GM18909 (cell line): Measurements from ENCODE around the gene SERPINB7.
"Not testable (repeated sequence)": the region's sequence is repeated elsewhere in the genome, so short reads cannot be mapped to it uniquely, and the experiment has no call there.

Experiments used
- ATAC-seq: cut with Tn5 transposase; IDR thresholded peaks from one replicate; pipeline ENCODE4 v1.9.1; 2021; ENCODE audit warnings: mild to moderate bottlenecking; ENCODE audit not compliant: unreplicated experiment, poor library complexity

Gene SERPINB7, protein sequence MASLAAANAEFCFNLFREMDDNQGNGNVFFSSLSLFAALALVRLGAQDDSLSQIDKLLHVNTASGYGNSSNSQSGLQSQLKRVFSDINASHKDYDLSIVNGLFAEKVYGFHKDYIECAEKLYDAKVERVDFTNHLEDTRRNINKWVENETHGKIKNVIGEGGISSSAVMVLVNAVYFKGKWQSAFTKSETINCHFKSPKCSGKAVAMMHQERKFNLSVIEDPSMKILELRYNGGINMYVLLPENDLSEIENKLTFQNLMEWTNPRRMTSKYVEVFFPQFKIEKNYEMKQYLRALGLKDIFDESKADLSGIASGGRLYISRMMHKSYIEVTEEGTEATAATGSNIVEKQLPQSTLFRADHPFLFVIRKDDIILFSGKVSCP

DNA sequence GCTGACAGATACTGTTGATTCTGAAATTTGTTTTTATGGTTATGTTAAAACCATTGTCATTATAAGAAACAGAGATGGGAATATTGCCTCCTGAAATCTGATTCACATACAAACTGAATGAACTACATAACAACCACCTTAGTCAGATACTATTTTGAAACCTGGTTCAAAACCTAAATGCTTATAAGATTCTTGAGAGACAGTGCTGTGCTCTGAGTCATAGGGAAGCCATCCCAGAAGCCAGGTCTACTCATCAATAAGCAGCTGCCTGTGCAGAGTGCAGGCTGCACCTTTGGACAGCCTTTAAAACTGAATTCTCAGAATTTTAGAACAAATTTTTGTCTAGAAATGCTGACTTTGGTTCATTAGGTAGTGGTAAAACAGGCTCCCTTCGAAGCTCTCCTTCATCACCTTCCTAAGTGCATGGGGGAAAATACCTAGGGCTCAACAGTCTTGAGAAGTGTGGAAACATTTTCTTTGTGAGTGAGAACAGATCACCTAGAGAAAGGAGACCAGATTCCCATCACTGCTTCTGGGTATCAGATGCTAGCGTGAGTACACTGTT lies at the start of gene SERPINB7:
Gene SERPINB7, plus strand, starts transcription at position 253 of the 565 bp plus-strand sequence. CDS start 6,955 bp downstream, outside the sequence.
- no peak for ATAC-seq

- ATAC-seq, result no peak
Observed at GRCh38 chr18:63725682-63726480, 49.3 kb upstream of the SERPINB7 start.

DNA sequence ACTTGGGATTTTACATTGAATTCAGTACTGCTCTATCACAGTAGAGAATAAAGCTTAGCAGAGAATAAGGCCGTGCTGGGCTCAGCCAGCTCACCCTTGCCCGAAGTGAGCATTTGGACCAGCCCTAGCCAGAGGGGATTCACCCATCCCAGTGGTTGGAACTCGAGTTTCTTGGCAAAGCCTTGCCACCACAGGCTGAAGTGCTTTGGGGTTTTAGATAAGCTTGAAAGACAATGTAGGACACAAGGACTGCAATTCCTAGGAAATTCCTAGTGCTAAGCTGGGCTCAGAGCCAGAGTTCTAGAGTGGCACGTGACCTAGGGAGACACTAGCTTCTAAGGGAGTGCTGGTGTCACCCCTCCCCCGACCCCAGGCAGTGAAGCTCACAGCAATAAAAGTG lies 44.4 kb upstream of the SERPINB7 start:
- no peak for ATAC-seq

DNA sequence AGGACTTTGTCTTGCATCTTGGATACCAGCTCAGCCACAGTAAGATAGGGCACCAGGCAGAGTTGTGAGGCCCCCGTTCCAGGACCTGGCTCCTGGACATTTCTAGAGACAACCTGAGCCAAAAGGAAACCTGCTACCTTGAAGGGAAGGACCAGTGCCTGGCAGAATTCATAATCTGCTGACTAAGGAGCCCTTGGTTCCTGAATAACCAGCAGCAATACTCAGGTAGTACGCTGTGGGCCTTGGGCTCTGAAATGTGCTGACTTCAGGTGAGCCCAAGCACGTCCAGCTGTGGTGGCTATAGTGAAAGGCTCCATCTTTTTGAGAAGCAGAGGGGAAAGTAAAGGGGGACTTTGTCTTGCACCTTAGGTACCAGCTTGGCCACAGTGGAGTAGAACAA lies 44.0 kb upstream of the SERPINB7 start:
- no peak for ATAC-seq

DNA sequence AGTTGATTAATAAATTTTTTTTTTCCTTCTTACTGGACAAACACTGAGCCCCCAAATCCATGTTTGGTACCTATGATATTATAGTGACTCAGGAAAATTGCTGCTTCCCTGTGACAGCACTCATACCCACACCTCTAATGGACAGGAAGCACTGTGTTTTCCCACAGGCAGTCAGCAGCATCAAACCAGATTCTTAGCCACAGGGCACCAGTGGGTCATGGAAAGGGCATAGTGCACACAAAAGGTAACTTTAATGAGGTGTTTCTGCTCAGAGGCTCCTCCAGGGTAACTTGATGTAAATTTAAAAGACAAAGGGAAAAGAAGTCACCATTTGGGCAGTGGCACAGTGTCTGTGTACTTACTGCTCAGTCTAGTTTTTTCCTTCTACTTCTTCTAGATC lies 38.3 kb upstream of the SERPINB7 start:
- no peak for ATAC-seq

- no peak for ATAC-seq
Observed at GRCh38 chr18:63741769-63742168, 33.4 kb upstream of the SERPINB7 start.

GRCh38 chr18:63747006-63747405 lies 28.2 kb upstream of the SERPINB7 start:
- no peak for ATAC-seq

DNA sequence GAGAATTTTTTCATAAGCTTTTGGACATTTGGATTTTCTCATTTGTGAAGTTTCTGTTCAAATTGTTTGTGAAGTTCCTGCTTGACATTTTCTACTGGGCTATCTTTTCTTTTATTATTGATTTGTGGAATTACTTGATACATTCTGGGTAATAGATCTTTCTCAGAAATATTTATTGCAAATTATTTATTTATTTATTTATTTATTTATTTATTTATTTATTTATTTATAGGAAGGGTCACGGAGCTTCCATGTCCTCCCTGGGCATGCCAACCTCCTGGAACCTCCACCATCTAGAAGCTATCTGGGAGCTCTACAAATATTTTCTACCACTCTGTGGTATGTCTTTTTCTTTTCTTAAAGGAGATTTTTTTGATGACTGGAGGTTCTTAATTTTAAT lies 25.7 kb upstream of the SERPINB7 start:
- no peak for ATAC-seq

DNA sequence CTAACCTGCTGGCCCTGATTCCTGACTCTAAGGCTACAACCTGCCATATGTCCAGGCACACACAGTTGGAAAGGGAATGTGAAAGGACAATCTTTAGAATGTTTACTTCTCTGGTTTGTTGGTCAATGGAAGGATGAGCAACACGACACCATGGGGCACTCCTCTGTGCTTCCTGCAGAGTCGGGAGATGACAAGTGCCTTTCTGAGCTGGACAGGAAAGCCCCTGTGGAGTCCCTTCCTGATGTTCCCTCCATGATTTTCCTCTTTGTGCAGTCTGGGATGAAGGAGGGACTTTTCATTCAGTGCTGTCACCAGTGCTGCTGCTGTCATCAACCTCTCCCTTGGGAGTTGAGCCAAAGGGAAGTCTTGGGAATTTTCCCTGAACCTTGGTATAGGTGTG lies 22.6 kb upstream of the SERPINB7 start:
- ATAC-seq, result no peak

DNA sequence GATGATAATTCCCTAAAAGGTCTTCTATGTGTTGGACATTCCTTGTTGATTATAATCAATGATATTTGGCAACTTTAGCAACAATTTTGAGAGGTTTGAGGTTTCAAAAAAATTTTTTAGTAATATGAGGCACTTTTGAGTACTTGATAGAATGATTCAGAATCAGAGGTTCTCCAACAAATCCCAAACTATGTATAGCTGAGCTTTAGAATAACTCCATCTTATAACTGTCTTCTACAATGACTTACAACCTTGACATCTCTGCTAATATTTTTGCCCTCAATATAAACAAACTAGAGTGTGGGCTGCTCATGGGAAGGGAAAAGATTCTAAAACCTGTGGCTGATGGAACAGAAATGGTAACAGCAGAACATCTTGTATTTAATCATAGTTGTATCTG lies 21.5 kb upstream of the SERPINB7 start:
- ATAC-seq, result no peak

- no peak for ATAC-seq
Observed at GRCh38 chr18:63757541-63757940, 17.7 kb upstream of the SERPINB7 start.

GRCh38 chr18:63758615-63759240 lies 16.5 kb upstream of the SERPINB7 start:
- no peak for ATAC-seq

GRCh38 chr18:63759786-63760185 lies 15.4 kb upstream of the SERPINB7 start:
- not testable (repeated sequence) for ATAC-seq

GRCh38 chr18:63762518-63762917 lies 12.7 kb upstream of the SERPINB7 start:
- ATAC-seq, result no peak

GRCh38 chr18:63763831-63764600 lies 11.2 kb upstream of the SERPINB7 start:
- ATAC-seq, result no peak

DNA sequence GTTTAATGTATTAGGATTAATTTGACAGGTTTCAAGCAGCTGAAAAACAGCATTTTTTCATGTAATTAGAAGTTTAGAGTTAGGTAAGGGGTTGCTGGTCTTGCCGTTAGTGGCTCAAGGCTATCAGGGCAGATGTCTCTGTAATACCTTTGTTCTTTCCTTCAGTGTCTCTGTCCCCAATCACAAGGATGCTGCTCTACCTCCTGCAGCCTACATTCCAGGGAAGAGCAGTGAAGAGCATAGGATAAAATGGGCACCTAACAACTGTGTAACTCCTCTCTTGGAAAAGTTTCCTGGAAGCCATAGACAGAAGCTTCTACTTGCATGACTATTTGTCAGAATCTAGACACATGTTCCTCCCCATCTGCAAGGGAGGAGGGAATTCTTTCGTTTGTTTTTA lies 9.4 kb upstream of the SERPINB7 start:
- ATAC-seq, result no peak

DNA sequence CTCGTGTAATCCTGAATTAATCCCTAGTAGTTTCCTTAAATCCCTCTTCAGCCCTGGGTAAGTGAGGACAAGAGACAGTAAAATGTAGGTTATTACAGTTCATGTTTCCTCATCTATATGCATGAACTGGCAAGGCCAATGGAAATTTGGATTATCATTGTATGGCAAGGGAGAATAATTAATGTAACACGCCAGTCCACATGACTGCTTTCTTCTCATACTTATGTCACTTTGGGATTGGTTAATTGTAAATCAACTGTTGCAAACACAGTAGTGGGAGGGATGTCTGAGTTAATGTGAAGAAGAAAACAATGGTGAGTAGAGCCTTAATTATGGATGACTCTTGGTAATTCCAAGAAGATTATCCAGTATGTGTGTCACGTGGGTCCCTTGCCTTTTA lies 1.7 kb upstream of the SERPINB7 start:
- no peak for ATAC-seq

- no peak for ATAC-seq
Observed at GRCh38 chr18:63774511-63774910, 707 bp upstream of the SERPINB7 start.

- no peak for ATAC-seq
Observed at GRCh38 chr18:63779386-63779785, 4.2 kb downstream of the SERPINB7 start.

DNA sequence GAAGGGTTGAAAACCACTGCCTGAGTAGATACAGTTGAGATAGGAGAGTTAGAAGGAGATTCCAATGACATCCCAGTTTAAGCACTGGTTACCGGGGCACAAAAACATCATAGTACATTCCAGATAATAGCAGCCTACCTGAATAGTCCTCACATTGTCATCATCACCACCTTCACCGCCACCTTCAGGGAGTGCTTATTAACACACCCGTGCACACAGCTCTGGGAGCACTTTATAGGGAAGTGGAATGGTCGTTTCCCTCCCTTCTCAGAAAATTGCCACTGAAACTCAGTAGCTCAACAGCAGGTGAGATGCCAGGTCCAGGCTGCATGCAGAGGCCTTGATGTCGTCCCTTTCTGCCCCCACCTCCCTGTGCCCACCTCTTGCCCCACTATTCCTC lies 8.2 kb downstream of the SERPINB7 start:
- ATAC-seq, result peak; percentile 48
